Epidermal melanocyte (primary cell): ENCODE measurements around the gene MYO16.
"Not testable (repeated sequence)": the region's sequence is repeated elsewhere in the genome, so short reads cannot be mapped to it uniquely, and the experiment has no call there.

ENCODE experiments used
- DNase-seq: peaks from one replicate; pipeline ENCODE4 v3.0.0; 2011; ENCODE audit warnings: low spot score; ENCODE audit not compliant: insufficient read length

The MYO16 gene

GRCh38 chr13:109036078-109036780 lies 406.8 kb downstream of the MYO16 start:
- DNase-seq: no peak

GRCh38 chr13:109043636-109044035 lies 414.2 kb downstream of the MYO16 start:
- DNase-seq: no peak

GRCh38 chr13:109055850-109056249 lies 426.4 kb downstream of the MYO16 start:
- no peak for DNase-seq

GRCh38 chr13:109058087-109058486 lies 428.7 kb downstream of the MYO16 start:
- DNase-seq: no peak

- DNase-seq: no peak
Observed at GRCh38 chr13:109072505-109072904, 443.1 kb downstream of the MYO16 start.

- DNase-seq: no peak
Observed at GRCh38 chr13:109074436-109074835, 445.0 kb downstream of the MYO16 start.

- DNase-seq: no peak
Observed at GRCh38 chr13:109074853-109075252, 445.4 kb downstream of the MYO16 start.

- DNase-seq: no peak
Observed at GRCh38 chr13:109087916-109088623, 458.7 kb downstream of the MYO16 start.

GRCh38 chr13:109088624-109088917 lies 459.2 kb downstream of the MYO16 start:
- no peak for DNase-seq

- DNase-seq: no peak
Observed at GRCh38 chr13:109090796-109091195, 461.4 kb downstream of the MYO16 start.

- peak; percentile 19 for DNase-seq
Observed at GRCh38 chr13:109091249-109091648, 461.8 kb downstream of the MYO16 start.

GRCh38 chr13:109092186-109092585 lies 462.8 kb downstream of the MYO16 start:
- not testable (repeated sequence) for DNase-seq

- no peak for DNase-seq
Observed at GRCh38 chr13:109093998-109094397, 464.6 kb downstream of the MYO16 start.

GRCh38 chr13:109095126-109095525 lies 465.7 kb downstream of the MYO16 start:
- no peak for DNase-seq

- no peak for DNase-seq
Observed at GRCh38 chr13:109096101-109096500, 466.7 kb downstream of the MYO16 start.

GRCh38 chr13:109100705-109101304 lies 471.4 kb downstream of the MYO16 start:
- no peak for DNase-seq

- DNase-seq: no peak
Observed at GRCh38 chr13:109101550-109102144, 472.2 kb downstream of the MYO16 start.

GRCh38 chr13:109105899-109106298 lies 476.5 kb downstream of the MYO16 start:
- no peak for DNase-seq

GRCh38 chr13:109110159-109110558 lies 480.7 kb downstream of the MYO16 start:
- no peak for DNase-seq

- peak; percentile 26 for DNase-seq
Observed at GRCh38 chr13:109111141-109111540, 481.7 kb downstream of the MYO16 start.

- DNase-seq: no peak
Observed at GRCh38 chr13:109113427-109113826, 484.0 kb downstream of the MYO16 start.

GRCh38 chr13:109114162-109114561 lies 484.8 kb downstream of the MYO16 start:
- no peak for DNase-seq
